Esophagus squamous epithelium (tissue), 4 donors: ENCODE data around the gene STK32A.
"Not testable (repeated sequence)": the region's sequence is repeated elsewhere in the genome, so short reads cannot be mapped to it uniquely, and the experiment has no call there.

ENCODE experiments used
- POLR2A ChIP-seq, 4 donors: fragments of 450-650 bp; IDR thresholded peaks; one replicate each; pipeline ENCODE4 v1.6.1; 2017; ENCODE audit warnings: antibody characterized with exemption in 4 of 4, mild to moderate bottlenecking in 4 of 4, moderate library complexity in 3 of 4
- TF ChIP-seq, protein P1 (sequence below), 6 experiments: fragments of 450-650 bp in 4 of 6; fragments of 200-600 bp in 2 of 6; sonication (generic) in 2 of 6; IDR thresholded peaks; one replicate each; pipeline ENCODE4 v1.5.1; 2016 to 2019; ENCODE audit warnings: antibody characterized with exemption in 6 of 6, mild to moderate bottlenecking in 4 of 6, moderate library complexity in 4 of 6

DNA sequence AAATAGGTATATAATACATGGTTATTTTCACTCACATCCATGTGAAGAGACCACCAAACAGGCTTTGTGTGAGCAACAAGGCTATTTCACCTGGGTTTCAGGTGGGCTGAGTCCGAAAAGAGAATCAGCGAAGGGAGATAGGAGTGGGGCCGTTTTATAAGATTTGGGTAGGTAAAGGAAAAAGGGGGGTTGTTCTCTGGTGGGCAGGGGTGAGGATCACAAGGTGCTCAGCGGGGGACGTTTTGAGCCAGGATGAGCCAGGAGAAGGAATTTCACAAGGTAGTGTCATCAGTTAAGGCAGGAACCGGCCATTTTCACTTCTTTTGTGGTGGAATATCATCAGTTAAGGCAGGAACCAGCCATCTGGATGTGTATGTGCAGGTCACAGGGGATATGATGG, 132.6 kb downstream of the STK32A start:
- TF ChIP-seq, protein P1, sequence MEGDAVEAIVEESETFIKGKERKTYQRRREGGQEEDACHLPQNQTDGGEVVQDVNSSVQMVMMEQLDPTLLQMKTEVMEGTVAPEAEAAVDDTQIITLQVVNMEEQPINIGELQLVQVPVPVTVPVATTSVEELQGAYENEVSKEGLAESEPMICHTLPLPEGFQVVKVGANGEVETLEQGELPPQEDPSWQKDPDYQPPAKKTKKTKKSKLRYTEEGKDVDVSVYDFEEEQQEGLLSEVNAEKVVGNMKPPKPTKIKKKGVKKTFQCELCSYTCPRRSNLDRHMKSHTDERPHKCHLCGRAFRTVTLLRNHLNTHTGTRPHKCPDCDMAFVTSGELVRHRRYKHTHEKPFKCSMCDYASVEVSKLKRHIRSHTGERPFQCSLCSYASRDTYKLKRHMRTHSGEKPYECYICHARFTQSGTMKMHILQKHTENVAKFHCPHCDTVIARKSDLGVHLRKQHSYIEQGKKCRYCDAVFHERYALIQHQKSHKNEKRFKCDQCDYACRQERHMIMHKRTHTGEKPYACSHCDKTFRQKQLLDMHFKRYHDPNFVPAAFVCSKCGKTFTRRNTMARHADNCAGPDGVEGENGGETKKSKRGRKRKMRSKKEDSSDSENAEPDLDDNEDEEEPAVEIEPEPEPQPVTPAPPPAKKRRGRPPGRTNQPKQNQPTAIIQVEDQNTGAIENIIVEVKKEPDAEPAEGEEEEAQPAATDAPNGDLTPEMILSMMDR (IDR thresholded peaks at IDR 0.05) = not testable (repeated sequence)
- not testable (repeated sequence) for TF ChIP-seq POLR2A (IDR thresholded peaks at IDR 0.05)
